Neural cell (in vitro differentiated cells): ENCODE data around the gene HEXD. TPM values are rescaled to one million over a fixed set of nuclear protein-coding genes. Genes with fewer than 3 reads are reported as not detected.

Experiments used
- H2AFZ ChIP-seq: fragments of 200-600, 300-800 bp; sonication (generic), shearing (Covaris generic); 2 replicates; pipeline ENCODE4 v1.6.0; 2014; ENCODE audit warnings: low read depth, mild to moderate bottlenecking, antibody characterized with exemption, low read length, moderate library complexity
- H3F3A ChIP-seq: fragments of 200-600 bp; shearing (Covaris generic); 2 replicates; pipeline ENCODE4 v1.6.1; 2016; ENCODE audit warnings: mild to moderate bottlenecking, moderate library complexity, mixed read lengths, antibody characterized with exemption, low read length; ENCODE audit not compliant: insufficient read depth, poor library complexity, severe bottlenecking
- H3K27ac ChIP-seq: fragments of 200-600, 300-800 bp; sonication (generic), shearing (Covaris generic); 2 replicates; pipeline ENCODE4 v1.5.1; 2014; ENCODE audit warnings: mild to moderate bottlenecking, low read length, moderate library complexity
- H3K27me3 ChIP-seq: fragments of 300-800, 200-600 bp; sonication (generic), shearing (Covaris generic); 2 replicates; pipeline ENCODE4 v1.6.0; 2014; ENCODE audit warnings: mild to moderate bottlenecking, low read depth, low read length, moderate library complexity; ENCODE audit not compliant: insufficient read depth
- H3K36me3 ChIP-seq: fragments of 300-800, 200-600 bp; sonication (generic), shearing (Covaris generic); 2 replicates; pipeline ENCODE4 v1.5.1; 2014; ENCODE audit warnings: mild to moderate bottlenecking, antibody characterized with exemption, low read length, moderate library complexity; ENCODE audit not compliant: insufficient read depth
- H3K4me2 ChIP-seq: fragments of 300-800, 200-600 bp; sonication (generic), shearing (Covaris generic); 2 replicates; pipeline ENCODE4 v1.6.0; 2014; ENCODE audit warnings: mild to moderate bottlenecking, low read length
- H3K4me3 ChIP-seq: fragments of 300-800, 200-600 bp; sonication (generic), shearing (Covaris generic); 2 replicates; pipeline ENCODE4 v1.5.1; 2014; ENCODE audit warnings: mild to moderate bottlenecking, low read length, moderate library complexity
- H3K79me2 ChIP-seq: fragments of 200-600 bp; shearing (Covaris generic); replicated peaks from 2 replicates; pipeline ENCODE4 v1.6.0; 2014; ENCODE audit warnings: mild to moderate bottlenecking, low read length, moderate library complexity; ENCODE audit not compliant: insufficient read depth
- H3K9ac ChIP-seq: fragments of 300-800, 200-600 bp; sonication (generic), shearing (Covaris generic); 2 replicates; pipeline ENCODE4 v1.6.1; 2016; ENCODE audit warnings: mild to moderate bottlenecking, low read length, mixed read lengths
- H3K9me2 ChIP-seq: fragments of 200-600 bp; shearing (Covaris generic); 2 replicates; pipeline ENCODE4 v1.6.1; 2016; ENCODE audit warnings: mild to moderate bottlenecking, low read length, mixed read lengths; ENCODE audit not compliant: insufficient read depth
- H3K9me3 ChIP-seq: fragments of 200-600, 300-800 bp; sonication (generic), shearing (Covaris generic); 2 replicates; pipeline ENCODE4 v1.6.1; 2016; ENCODE audit warnings: mild to moderate bottlenecking, mixed run types, low read length, moderate library complexity, mixed read lengths
- H4K20me1 ChIP-seq: fragments of 200-600 bp; shearing (Covaris generic); 2 replicates; pipeline ENCODE4 v1.6.1; 2016; ENCODE audit warnings: mild to moderate bottlenecking, mixed run types; ENCODE audit not compliant: insufficient read depth
- EP300 ChIP-seq: fragments of 450-650 bp; conservative IDR thresholded peaks from 2 replicates; pipeline ENCODE4 v1.6.1; 2014; ENCODE audit warnings: antibody characterized with exemption, mild to moderate bottlenecking, moderate library complexity; ENCODE audit not compliant: poor library complexity, severe bottlenecking
- EZH2 ChIP-seq: fragments of 200-600, 300-800 bp; shearing (Covaris generic), sonication (generic); IDR thresholded peaks from 2 replicates; pipeline ENCODE4 v1.6.1; 2014; ENCODE audit warnings: antibody characterized with exemption, low read length, borderline replicate concordance, mild to moderate bottlenecking; ENCODE audit not compliant: insufficient read depth, poor library complexity, severe bottlenecking
- MXI1 ChIP-seq: fragments of 450-650 bp; conservative IDR thresholded peaks from 2 replicates; pipeline ENCODE4 v1.6.1; 2014; ENCODE audit warnings: antibody characterized with exemption, mild to moderate bottlenecking; ENCODE audit not compliant: poor library complexity, severe bottlenecking
- POLR2AphosphoS5 ChIP-seq: IDR thresholded peaks from 2 replicates; pipeline ENCODE4 v1.6.1; 2012
- RAD21 ChIP-seq: fragments of 450-650 bp; conservative IDR thresholded peaks from 2 replicates; pipeline ENCODE4 v1.6.1; 2014; ENCODE audit warnings: antibody characterized with exemption, mild to moderate bottlenecking, moderate library complexity
- SMC3 ChIP-seq: fragments of 450-650 bp; conservative IDR thresholded peaks from 2 replicates; pipeline ENCODE4 v1.6.1; 2014; ENCODE audit warnings: antibody characterized with exemption, mild to moderate bottlenecking, moderate library complexity; ENCODE audit not compliant: poor library complexity
- TAF1 ChIP-seq: IDR thresholded peaks from 2 replicates; pipeline ENCODE4 v1.6.1; 2012; ENCODE audit warnings: low read depth
- polyA plus RNA-seq: library from polyadenylated mRNA; depleted of rRNA; stranded (reverse); fragments of >200 nt; gene quantifications from 2 replicates; pipeline ENCODE4 v1.2.3, GENCODE V29; 2014
- TF ChIP-seq, protein P1 (sequence below): IDR thresholded peaks from 2 replicates; pipeline ENCODE4 v1.6.1; 2012; ENCODE audit warnings: borderline replicate concordance
- TF ChIP-seq, protein P2 (sequence below): fragments of 450-650 bp; IDR thresholded peaks from 2 replicates; pipeline ENCODE4 v1.5.1; 2014; ENCODE audit warnings: antibody characterized with exemption, mild to moderate bottlenecking, moderate library complexity; ENCODE audit not compliant: poor library complexity, severe bottlenecking

HEXD gene
- polyA plus RNA-seq, 1 donor from 2014 or later, result 72.8 TPM

GRCh38 chr17:82439194-82439828, 21.2 kb downstream of the HEXD start:
- Histone ChIP-seq H3K9ac (no peak overlapping the region), H3K9me2 (no peaks in the 10 kb centered on the region), H3K4me3 (no peak overlapping the region), H3F3A (no peaks in the 10 kb centered on the region), H4K20me1 (no peaks in the 10 kb centered on the region), H3K9me3 (no peaks in the 10 kb centered on the region), H3K4me2 (no peak overlapping the region), H3K36me3 (no peaks in the 10 kb centered on the region), H2AFZ (no peak overlapping the region), H3K27me3 (no peaks in the 10 kb centered on the region), H3K79me2 (no peaks in the 10 kb centered on the region), H3K27ac (no peak overlapping the region)
- no peak for TF ChIP-seq POLR2AphosphoS5

GRCh38 chr17:82439829-82440365, 21.8 kb downstream of the HEXD start:
- Histone ChIP-seq H4K20me1 (no peaks in the 10 kb centered on the region), H3K9me2 (no peaks in the 10 kb centered on the region), H3K4me3 (no peak overlapping the region), H3K9me3 (no peaks in the 10 kb centered on the region), H3K27ac (no peak overlapping the region), H3F3A (no peaks in the 10 kb centered on the region), H3K27me3 (no peaks in the 10 kb centered on the region), H3K36me3 (no peaks in the 10 kb centered on the region), H2AFZ (no peak overlapping the region), H3K9ac (no peak overlapping the region), H3K4me2 (no peak overlapping the region), H3K79me2 (no peaks in the 10 kb centered on the region)
- TF ChIP-seq RAD21 (no peak), TAF1 (no peak), SMC3 (no peak), POLR2AphosphoS5 (no peak), EZH2 (no peak), MXI1 (no peak), EP300 (no peak)
- TF ChIP-seq, protein P1, sequence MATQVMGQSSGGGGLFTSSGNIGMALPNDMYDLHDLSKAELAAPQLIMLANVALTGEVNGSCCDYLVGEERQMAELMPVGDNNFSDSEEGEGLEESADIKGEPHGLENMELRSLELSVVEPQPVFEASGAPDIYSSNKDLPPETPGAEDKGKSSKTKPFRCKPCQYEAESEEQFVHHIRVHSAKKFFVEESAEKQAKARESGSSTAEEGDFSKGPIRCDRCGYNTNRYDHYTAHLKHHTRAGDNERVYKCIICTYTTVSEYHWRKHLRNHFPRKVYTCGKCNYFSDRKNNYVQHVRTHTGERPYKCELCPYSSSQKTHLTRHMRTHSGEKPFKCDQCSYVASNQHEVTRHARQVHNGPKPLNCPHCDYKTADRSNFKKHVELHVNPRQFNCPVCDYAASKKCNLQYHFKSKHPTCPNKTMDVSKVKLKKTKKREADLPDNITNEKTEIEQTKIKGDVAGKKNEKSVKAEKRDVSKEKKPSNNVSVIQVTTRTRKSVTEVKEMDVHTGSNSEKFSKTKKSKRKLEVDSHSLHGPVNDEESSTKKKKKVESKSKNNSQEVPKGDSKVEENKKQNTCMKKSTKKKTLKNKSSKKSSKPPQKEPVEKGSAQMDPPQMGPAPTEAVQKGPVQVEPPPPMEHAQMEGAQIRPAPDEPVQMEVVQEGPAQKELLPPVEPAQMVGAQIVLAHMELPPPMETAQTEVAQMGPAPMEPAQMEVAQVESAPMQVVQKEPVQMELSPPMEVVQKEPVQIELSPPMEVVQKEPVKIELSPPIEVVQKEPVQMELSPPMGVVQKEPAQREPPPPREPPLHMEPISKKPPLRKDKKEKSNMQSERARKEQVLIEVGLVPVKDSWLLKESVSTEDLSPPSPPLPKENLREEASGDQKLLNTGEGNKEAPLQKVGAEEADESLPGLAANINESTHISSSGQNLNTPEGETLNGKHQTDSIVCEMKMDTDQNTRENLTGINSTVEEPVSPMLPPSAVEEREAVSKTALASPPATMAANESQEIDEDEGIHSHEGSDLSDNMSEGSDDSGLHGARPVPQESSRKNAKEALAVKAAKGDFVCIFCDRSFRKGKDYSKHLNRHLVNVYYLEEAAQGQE, result no peak
- TF ChIP-seq, protein P2, sequence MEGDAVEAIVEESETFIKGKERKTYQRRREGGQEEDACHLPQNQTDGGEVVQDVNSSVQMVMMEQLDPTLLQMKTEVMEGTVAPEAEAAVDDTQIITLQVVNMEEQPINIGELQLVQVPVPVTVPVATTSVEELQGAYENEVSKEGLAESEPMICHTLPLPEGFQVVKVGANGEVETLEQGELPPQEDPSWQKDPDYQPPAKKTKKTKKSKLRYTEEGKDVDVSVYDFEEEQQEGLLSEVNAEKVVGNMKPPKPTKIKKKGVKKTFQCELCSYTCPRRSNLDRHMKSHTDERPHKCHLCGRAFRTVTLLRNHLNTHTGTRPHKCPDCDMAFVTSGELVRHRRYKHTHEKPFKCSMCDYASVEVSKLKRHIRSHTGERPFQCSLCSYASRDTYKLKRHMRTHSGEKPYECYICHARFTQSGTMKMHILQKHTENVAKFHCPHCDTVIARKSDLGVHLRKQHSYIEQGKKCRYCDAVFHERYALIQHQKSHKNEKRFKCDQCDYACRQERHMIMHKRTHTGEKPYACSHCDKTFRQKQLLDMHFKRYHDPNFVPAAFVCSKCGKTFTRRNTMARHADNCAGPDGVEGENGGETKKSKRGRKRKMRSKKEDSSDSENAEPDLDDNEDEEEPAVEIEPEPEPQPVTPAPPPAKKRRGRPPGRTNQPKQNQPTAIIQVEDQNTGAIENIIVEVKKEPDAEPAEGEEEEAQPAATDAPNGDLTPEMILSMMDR, result no peak
